Parathyroid adenoma (tissue), 2 donors: ENCODE results near the gene CLRN3.

ENCODE experiments used
- H2AFZ ChIP-seq: fragments of 300-600 bp; sonication (generic); one replicate; pipeline ENCODE4 v1.7.0; 2017; ENCODE audit warnings: antibody characterized with exemption, mild to moderate bottlenecking
- H3K27ac ChIP-seq: fragments of 300-600 bp; sonication (generic); one replicate; pipeline ENCODE4 v1.7.0; 2017
- H3K27me3 ChIP-seq: fragments of 300-600 bp; sonication (generic); one replicate; pipeline ENCODE4 v1.7.0; 2017; ENCODE audit warnings: low read length; ENCODE audit not compliant: control insufficient read depth, insufficient read depth
- H3K36me3 ChIP-seq: fragments of 300-600 bp; sonication (generic); one replicate; pipeline ENCODE4 v1.7.0; 2017; ENCODE audit warnings: low read length; ENCODE audit not compliant: control insufficient read depth, insufficient read depth
- H3K4me1 ChIP-seq: fragments of 300-600 bp; sonication (generic); one replicate; pipeline ENCODE4 v1.7.0; 2017; ENCODE audit warnings: control low read depth
- H3K4me2 ChIP-seq: fragments of 300-600 bp; sonication (generic); one replicate; pipeline ENCODE4 v1.7.0; 2017; ENCODE audit warnings: low read length
- H3K4me3 ChIP-seq: fragments of 300-600 bp; sonication (generic); one replicate; pipeline ENCODE4 v1.7.0; 2017; ENCODE audit warnings: low read depth, low read length
- H3K79me2 ChIP-seq: fragments of 300-600 bp; sonication (generic); one replicate; pipeline ENCODE4 v1.7.0; 2017; ENCODE audit warnings: control low read depth
- H3K9ac ChIP-seq: fragments of 300-600 bp; sonication (generic); one replicate; pipeline ENCODE4 v1.7.0; 2017; ENCODE audit warnings: mild to moderate bottlenecking
- H3K9me3 ChIP-seq: fragments of 300-600 bp; sonication (generic); one replicate; pipeline ENCODE4 v1.7.0; 2017; ENCODE audit warnings: low read length; ENCODE audit not compliant: control insufficient read depth
- CTCF ChIP-seq: fragments of 300-600 bp; sonication (generic); IDR thresholded peaks from one replicate; pipeline ENCODE4 v1.7.0; 2017; ENCODE audit warnings: antibody characterized with exemption, mild to moderate bottlenecking
- donor health status: primary hyperparathyroidism.

CLRN3 gene

GRCh38 chr10:127871631-127872010, 21.1 kb downstream of the CLRN3 start:
- Histone ChIP-seq H3K36me3 (no peaks in the 10 kb centered on the region), H3K27me3 (no peaks in the 10 kb centered on the region), H2AFZ (no peak overlapping the region), H3K4me2 (no peak overlapping the region), H3K9me3 (no peaks in the 10 kb centered on the region), H3K4me1 (no peaks in the 10 kb centered on the region), H3K79me2 (no peaks in the 10 kb centered on the region), H3K9ac (no peak overlapping the region), H3K27ac (no peak overlapping the region), H3K4me3 (no peak overlapping the region)
- no peak for TF ChIP-seq CTCF

DNA sequence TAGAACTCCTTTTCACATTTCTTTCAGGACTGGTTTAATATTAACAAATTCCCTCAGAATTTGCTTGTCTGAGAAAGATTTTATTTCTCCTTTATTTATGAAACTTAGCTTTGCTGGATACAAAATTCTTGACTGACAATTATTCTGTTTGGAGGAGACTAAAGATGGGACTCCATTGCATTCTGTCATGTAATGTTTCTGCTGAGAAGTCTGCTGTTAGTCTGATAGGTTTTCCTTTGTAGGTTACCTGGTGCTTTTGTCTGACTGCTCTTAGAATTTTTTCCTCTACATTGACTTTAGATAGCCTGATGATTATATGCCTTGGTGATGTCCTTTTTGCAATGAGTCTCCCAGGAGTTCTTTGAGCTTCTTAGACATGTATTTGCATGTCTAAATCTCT, 23.4 kb downstream of the CLRN3 start:
- H3K79me2 ChIP-seq: no peaks in the 10 kb centered on the region
- no peaks in the 10 kb centered on the region for H3K9me3 ChIP-seq
- no peak overlapping the region for H3K27ac ChIP-seq
- H3K27me3 ChIP-seq: no peaks in the 10 kb centered on the region
- H3K4me1 ChIP-seq: no peaks in the 10 kb centered on the region
- no peak overlapping the region for H3K4me2 ChIP-seq
- no peak overlapping the region for H3K9ac ChIP-seq
- no peak for TF ChIP-seq CTCF
- H2AFZ ChIP-seq: no peak overlapping the region
- H3K36me3 ChIP-seq: no peaks in the 10 kb centered on the region
- H3K4me3 ChIP-seq: no peak overlapping the region

DNA sequence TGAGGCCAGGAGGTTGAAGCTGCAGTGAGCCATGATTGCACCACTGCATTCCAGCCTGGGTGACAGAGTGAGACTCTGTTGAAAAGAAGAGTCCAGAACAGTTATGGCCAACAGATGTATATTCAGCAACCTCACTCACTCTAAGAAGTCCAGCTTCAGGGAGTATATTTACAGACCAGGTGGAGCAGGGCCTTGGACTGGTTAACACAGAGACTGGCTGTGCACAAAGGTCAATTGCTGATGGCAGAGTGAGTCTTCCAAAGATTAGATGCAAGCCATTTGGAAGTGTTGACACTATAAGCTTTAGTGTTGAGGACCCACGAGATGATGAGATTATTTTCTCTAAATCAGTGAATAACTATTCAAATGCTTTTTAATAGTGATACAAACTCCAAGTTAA, 24.9 kb downstream of the CLRN3 start:
- Histone ChIP-seq H3K27me3 (no peaks in the 10 kb centered on the region), H3K4me1 (no peaks in the 10 kb centered on the region), H3K27ac (no peak overlapping the region), H3K4me3 (no peak overlapping the region), H3K36me3 (no peaks in the 10 kb centered on the region), H3K4me2 (no peak overlapping the region), H2AFZ (no peak overlapping the region), H3K9ac (no peak overlapping the region), H3K79me2 (no peaks in the 10 kb centered on the region), H3K9me3 (no peaks in the 10 kb centered on the region)
- no peak for TF ChIP-seq CTCF

DNA sequence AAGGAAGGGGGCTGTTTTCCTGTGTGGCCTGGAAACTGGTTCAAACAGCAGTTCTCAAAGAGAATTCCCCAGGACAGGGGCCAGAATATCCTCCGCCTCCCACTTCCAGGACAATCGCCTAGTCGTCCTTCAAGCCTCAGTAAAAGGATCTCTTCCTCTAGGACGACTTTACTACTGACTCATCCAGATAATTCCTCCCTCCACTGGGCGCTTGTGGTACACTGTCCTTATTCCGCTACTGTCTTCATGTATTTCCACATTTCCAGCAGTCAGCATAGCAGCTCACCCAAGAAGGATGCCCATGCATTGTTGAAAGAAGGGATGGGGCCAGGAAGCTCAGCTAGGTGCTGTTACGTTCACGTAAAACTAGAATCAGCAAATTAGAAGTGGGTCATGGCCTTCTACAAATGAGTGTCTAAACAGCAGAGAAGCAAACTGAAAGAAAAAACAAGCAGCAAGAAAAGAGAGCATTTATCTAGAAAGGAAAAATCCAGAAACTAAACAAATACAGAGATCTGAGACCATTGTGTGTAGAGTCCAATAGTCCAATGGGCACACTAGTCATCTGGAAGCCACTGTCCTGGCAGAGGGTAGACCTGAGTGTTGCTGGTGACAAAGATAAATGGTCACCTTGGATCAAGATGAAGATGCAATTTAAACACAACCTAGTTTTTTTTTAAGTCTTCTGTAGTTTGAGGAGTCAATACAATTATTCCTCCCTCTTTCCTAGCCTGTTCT, 26.3 kb downstream of the CLRN3 start:
- no peak overlapping the region for H3K27ac ChIP-seq
- H3K79me2 ChIP-seq: no peaks in the 10 kb centered on the region
- no peak for TF ChIP-seq CTCF
- H3K9me3 ChIP-seq: no peaks in the 10 kb centered on the region
- H3K27me3 ChIP-seq: no peaks in the 10 kb centered on the region
- no peaks in the 10 kb centered on the region for H3K36me3 ChIP-seq
- H3K4me1 ChIP-seq: no peaks in the 10 kb centered on the region
- no peak overlapping the region for H3K9ac ChIP-seq
- no peak overlapping the region for H2AFZ ChIP-seq
- H3K4me2 ChIP-seq: no peak overlapping the region
- no peak overlapping the region for H3K4me3 ChIP-seq

DNA sequence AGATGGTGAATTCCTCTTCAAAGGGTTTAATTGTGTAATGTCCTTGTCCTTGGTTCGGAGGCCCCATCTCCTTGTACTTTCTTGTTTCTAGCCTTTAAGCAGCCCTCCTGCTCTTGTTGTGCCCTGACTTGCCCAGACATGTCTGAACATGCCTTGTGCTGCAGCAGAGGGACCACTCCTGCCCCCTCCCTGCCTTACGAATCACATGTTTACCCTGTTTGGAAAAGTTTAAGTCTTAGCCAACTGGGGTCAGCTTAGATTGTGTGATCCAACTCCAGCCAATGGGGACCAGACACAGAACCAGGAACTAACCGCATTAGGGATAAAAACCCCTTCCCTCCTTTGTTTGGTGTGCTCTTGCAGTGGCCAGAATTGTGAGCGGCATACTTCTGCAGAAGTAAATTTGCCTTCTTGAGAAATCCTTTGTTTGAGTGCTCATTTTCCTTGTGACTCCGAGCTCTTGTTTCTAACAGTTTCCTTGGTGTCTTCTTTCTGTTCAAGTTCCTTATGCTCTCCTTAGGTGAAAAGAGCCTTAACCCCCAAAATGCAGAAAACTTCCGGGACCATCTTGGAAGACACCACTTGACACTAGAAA, 29.4 kb downstream of the CLRN3 start:
- no peak overlapping the region for H3K4me3 ChIP-seq
- H2AFZ ChIP-seq: no peak overlapping the region
- H3K27me3 ChIP-seq: no peaks in the 10 kb centered on the region
- H3K27ac ChIP-seq: no peak overlapping the region
- H3K4me2 ChIP-seq: no peak overlapping the region
- H3K9ac ChIP-seq: no peak overlapping the region
- no peaks in the 10 kb centered on the region for H3K4me1 ChIP-seq
- no peaks in the 10 kb centered on the region for H3K9me3 ChIP-seq
- TF ChIP-seq CTCF: no peak
- H3K79me2 ChIP-seq: no peaks in the 10 kb centered on the region
- H3K36me3 ChIP-seq: no peaks in the 10 kb centered on the region
